Brain microvascular endothelial cell (primary cell): Measurements from ENCODE around the gene CASP2.

Experiments
- DNase-seq: peaks from one replicate; pipeline ENCODE4 v3.0.0-alpha.2; 2020
- H3K27ac ChIP-seq: fragments of 250-450 bp; sonication (Bioruptor Pico); 2 replicates; pipeline ENCODE4 v1.5.1; 2020; ENCODE audit warnings: mild to moderate bottlenecking, moderate library complexity
- H3K27me3 ChIP-seq: fragments of 250-450 bp; sonication (Bioruptor Pico); replicated peaks from 2 replicates; pipeline ENCODE4 v1.5.1; 2020; ENCODE audit warnings: mild to moderate bottlenecking
- H3K36me3 ChIP-seq: fragments of 250-450 bp; sonication (Bioruptor Pico); replicated peaks from 2 replicates; pipeline ENCODE4 v1.5.1; 2020; ENCODE audit warnings: mild to moderate bottlenecking
- H3K4me3 ChIP-seq: 2 replicates; pipeline ENCODE4 v1.5.1; 2011; ENCODE audit warnings: low read depth, mild to moderate bottlenecking, control low read depth, low read length, moderate library complexity
- in situ Hi-C: cut with HindIII; loops from 2 replicates; pipeline ENCODE4 v1.10.0; 2017; ENCODE audit warnings: low sequenced_read_pairs, low pct_ligation_motif_present
- TF ChIP-seq, protein P1 (sequence below): IDR thresholded peaks from 2 replicates; pipeline ENCODE4 v1.5.1; 2011; ENCODE audit warnings: low read depth, mild to moderate bottlenecking, moderate library complexity, low read length, control low read depth, inconsistent platforms; ENCODE audit errors: missing control alignments

Gene CASP2

DNA sequence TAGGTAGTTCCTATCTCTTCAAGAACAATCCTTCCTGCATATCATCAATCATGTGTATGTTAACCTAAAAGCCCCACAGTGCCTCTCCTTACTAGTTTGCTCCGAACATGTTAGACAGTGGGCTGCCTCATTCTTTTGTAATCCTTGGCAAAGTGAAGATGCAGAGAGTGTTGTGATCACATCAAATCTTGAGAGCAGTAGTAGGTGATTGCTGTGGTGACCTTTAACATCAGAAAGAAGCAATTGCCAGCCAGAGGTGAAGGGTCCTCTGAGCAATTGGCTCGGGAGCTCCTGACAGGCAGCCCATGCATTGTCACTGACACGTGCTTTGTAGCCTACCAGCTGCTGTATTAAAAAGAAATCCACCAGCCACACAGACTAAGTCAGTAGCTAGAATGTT is 44.5 kb upstream of the CASP2 start:
- Histone ChIP-seq H3K36me3 (no peaks in the 10 kb centered on the region), H3K27ac (no peak overlapping the region), H3K4me3 (no peak overlapping the region), H3K27me3 (no peaks in the 10 kb centered on the region)
- no peak for DNase-seq
- TF ChIP-seq, protein P1, sequence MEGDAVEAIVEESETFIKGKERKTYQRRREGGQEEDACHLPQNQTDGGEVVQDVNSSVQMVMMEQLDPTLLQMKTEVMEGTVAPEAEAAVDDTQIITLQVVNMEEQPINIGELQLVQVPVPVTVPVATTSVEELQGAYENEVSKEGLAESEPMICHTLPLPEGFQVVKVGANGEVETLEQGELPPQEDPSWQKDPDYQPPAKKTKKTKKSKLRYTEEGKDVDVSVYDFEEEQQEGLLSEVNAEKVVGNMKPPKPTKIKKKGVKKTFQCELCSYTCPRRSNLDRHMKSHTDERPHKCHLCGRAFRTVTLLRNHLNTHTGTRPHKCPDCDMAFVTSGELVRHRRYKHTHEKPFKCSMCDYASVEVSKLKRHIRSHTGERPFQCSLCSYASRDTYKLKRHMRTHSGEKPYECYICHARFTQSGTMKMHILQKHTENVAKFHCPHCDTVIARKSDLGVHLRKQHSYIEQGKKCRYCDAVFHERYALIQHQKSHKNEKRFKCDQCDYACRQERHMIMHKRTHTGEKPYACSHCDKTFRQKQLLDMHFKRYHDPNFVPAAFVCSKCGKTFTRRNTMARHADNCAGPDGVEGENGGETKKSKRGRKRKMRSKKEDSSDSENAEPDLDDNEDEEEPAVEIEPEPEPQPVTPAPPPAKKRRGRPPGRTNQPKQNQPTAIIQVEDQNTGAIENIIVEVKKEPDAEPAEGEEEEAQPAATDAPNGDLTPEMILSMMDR: no peak
- in situ Hi-C loops: no loop called here

DNA sequence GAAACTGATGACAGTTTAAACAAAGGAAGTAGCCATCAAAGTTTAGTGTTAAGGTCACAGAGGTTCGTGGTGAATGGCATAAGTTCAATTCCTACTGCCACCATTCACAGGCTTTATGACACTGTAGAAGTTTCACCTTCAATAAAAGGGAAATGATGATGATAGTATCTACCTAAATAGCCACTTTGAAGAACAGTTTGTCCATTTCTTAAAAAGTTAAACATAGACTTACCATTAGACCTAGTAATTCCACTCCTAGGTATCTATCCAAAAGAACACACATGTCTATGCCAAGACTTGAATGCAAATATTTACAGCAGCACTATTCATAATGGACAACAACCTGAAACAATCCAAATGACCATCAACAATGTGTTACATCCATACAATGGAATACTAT is 43.8 kb upstream of the CASP2 start:
- in situ Hi-C loops: no loop called here
- TF ChIP-seq, protein P1: no peak

DNA sequence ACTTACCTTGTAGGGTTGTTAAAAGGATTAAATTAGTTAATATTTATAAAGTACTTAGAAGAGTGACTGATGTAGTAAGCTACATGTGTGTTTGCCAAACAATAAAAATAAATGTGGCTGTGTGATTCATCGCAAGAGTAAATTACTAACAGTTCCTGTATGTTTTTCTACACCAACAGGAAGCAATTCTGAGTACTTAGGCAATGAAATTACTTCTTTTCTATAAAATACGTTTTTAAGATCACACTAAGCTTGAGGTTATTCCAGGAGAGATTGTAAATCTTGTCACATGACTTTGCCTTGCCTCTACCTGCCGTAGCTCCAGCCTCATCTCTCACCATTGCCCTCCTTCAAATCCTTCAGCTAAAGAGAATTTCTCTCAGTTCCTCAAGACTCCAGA is 43.0 kb upstream of the CASP2 start:
- H3K27ac ChIP-seq: no peak overlapping the region
- in situ Hi-C loops: no loop called here
- H3K36me3 ChIP-seq: no peaks in the 10 kb centered on the region
- TF ChIP-seq, protein P1: no peak
- no peaks in the 10 kb centered on the region for H3K27me3 ChIP-seq
- H3K4me3 ChIP-seq: no peak overlapping the region
- DNase-seq: no peak

More for the DNA sequence above, 43.8 kb upstream of the CASP2 start:
- Histone ChIP-seq H3K36me3 (no peaks in the 10 kb centered on the region), H3K4me3 (no peak overlapping the region), H3K27me3 (no peaks in the 10 kb centered on the region), H3K27ac (no peak overlapping the region)
- no peak for DNase-seq

DNA sequence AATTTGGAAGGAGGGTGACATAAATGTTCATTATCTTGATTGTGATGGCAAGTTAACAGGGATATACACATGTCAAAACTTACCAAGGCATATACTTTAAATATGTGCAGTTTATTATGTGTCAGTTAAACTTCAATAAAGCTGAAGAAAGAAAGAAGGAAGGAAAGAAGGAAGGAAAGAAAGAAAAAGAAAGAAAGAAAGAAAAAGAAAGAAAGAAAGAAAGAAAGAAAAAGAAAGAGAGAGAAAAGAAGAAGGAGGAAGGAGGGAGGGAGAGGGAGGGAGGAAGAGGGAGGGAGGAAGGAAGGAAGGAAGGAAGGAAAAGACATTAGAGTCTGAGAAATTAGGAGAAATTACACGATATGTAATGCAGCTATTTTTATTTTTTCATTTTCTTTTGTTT is 40.8 kb upstream of the CASP2 start:
- DNase-seq: no peak
- TF ChIP-seq, protein P1: no peak
- Histone ChIP-seq H3K36me3 (no peaks in the 10 kb centered on the region), H3K27ac (no peak overlapping the region), H3K4me3 (no peak overlapping the region), H3K27me3 (no peaks in the 10 kb centered on the region)
- in situ Hi-C loops: no loop called here

DNA sequence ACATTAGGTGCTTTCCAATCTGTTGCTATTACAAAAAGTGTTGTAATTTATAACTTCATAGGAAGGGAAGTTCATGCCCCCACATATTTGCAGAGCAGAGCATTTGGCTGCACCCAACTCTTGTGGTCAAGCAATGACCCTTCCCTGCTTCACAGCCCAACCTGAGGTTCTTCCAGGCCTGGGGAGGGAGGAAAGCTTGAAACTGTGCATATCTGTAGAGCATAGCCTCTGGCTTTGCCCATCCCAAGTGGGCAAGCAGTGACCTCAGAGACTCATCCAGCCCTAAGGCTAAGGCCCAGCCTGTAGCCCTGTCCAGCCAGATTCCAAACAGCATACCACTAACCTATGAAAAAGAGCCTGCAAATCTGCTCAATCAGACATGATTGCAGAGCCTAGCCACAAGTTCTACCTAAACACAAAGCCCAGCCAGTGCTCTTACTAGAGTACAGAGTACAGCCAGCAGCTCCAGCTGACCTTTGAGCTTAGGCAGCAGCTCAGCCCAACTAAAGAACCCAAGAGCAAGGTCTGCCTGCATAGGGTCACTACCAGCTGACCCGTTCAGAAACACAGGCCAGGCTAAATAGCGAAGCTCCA is 39.3 kb upstream of the CASP2 start:
- Histone ChIP-seq H3K27ac (no peak overlapping the region), H3K27me3 (no peaks in the 10 kb centered on the region), H3K4me3 (no peak overlapping the region), H3K36me3 (no peaks in the 10 kb centered on the region)
- no peak for DNase-seq
- in situ Hi-C loops: no loop called here
- TF ChIP-seq, protein P1: no peak

DNA sequence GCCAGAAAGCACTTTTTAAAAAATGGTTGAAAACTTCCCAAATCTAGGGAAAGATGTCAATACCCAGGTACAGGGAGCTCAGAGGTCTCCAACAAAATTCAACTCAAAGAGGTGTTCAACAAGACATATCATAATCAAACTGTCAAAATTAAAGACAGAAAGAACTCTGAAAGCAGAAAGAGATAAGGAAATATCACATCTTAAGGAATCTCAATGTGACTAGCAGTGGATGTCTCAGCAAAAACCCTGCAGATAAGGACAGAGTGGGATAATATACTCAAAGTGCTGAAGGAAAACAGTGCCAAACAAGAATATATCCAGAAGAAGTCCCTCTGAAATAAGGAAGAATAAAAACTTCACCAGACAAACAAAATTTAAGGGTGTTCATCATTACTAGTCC is 38.0 kb upstream of the CASP2 start:
- H3K4me3 ChIP-seq: no peak overlapping the region
- H3K36me3 ChIP-seq: no peaks in the 10 kb centered on the region
- no peak for DNase-seq
- in situ Hi-C loops: no loop called here
- H3K27me3 ChIP-seq: no peaks in the 10 kb centered on the region
- TF ChIP-seq, protein P1: no peak
- H3K27ac ChIP-seq: no peak overlapping the region
